Measurements from ENCODE around the gene LIPF.
"Not testable (repeated sequence)": the region's sequence is repeated elsewhere in the genome, so short reads cannot be mapped to it uniquely, and the experiment has no call there.

LIPF gene

GRCh38 chr10:88661018-88661417 lies 3.2 kb upstream of the LIPF start:
- Histone ChIP-seq H3K27ac (ENCODE audit: low read depth, low read length) (no peak overlapping the region), H3K9me2 (replicated peaks; ENCODE audit: insufficient read depth, low read length) (no peaks in the 10 kb centered on the region), H3K79me2 (ENCODE audit: insufficient read depth, low read length) (no peaks in the 10 kb centered on the region), H2AFZ (ENCODE audit: low read depth, low read length, severe bottlenecking) (no peak overlapping the region), H3K9ac (ENCODE audit: low read length) (no peak overlapping the region), H3K9me3 (ENCODE audit: insufficient read depth, low read length) (no peaks in the 10 kb centered on the region), H3K36me3 (ENCODE audit: low read length) (no peaks in the 10 kb centered on the region), H3K27me3 (ENCODE audit: low read length) (no peaks in the 10 kb centered on the region), H3K4me3 (ENCODE audit: insufficient read depth, low read length, poor library complexity, severe bottlenecking) (no peak overlapping the region), H3F3A (ENCODE audit: insufficient read depth) (no peaks in the 10 kb centered on the region), H3K4me2 (ENCODE audit: low read depth, low read length, poor library complexity, severe bottlenecking) (no peak overlapping the region), H4K20me1 (ENCODE audit: low read depth, low read length) (no peaks in the 10 kb centered on the region)
- TF ChIP-seq EZH2phosphoT487 (conservative IDR thresholded peaks at IDR 0.05; ENCODE audit: low read length) (no peak), CTCF (IDR thresholded peaks at IDR 0.05; ENCODE audit: insufficient read depth, low read length, poor library complexity, severe bottlenecking) (no peak)

- TF ChIP-seq EZH2phosphoT487 (conservative IDR thresholded peaks at IDR 0.05; ENCODE audit: low read length) = no peak
- Histone ChIP-seq H2AFZ (ENCODE audit: low read depth, low read length, severe bottlenecking) (no peak overlapping the region), H4K20me1 (ENCODE audit: low read depth, low read length) (no peaks in the 10 kb centered on the region), H3K9me3 (ENCODE audit: insufficient read depth, low read length) (no peaks in the 10 kb centered on the region), H3K4me3 (ENCODE audit: insufficient read depth, low read length, poor library complexity, severe bottlenecking) (no peak overlapping the region), H3F3A (ENCODE audit: insufficient read depth) (no peaks in the 10 kb centered on the region), H3K4me2 (ENCODE audit: low read depth, low read length, poor library complexity, severe bottlenecking) (no peak overlapping the region), H3K9me2 (replicated peaks; ENCODE audit: insufficient read depth, low read length) (no peaks in the 10 kb centered on the region), H3K27ac (ENCODE audit: low read depth, low read length) (no peak overlapping the region), H3K9ac (ENCODE audit: low read length) (no peak overlapping the region), H3K27me3 (ENCODE audit: low read length) (no peaks in the 10 kb centered on the region), H3K36me3 (ENCODE audit: low read length) (no peaks in the 10 kb centered on the region), H3K79me2 (ENCODE audit: insufficient read depth, low read length) (no peaks in the 10 kb centered on the region)
Observed at GRCh38 chr10:88661577-88661976, 2.7 kb upstream of the LIPF start.

GRCh38 chr10:88663153-88663552 lies 1.1 kb upstream of the LIPF start:
- not testable (repeated sequence) for H3K4me3 ChIP-seq (ENCODE audit: insufficient read depth, low read length, poor library complexity, severe bottlenecking); H3K9me3 ChIP-seq (ENCODE audit: insufficient read depth, low read length); H3K4me2 ChIP-seq (ENCODE audit: low read depth, low read length, poor library complexity, severe bottlenecking); H3K9ac ChIP-seq (ENCODE audit: low read length); H3K27me3 ChIP-seq (ENCODE audit: low read length); H3F3A ChIP-seq (ENCODE audit: insufficient read depth); H3K9me2 ChIP-seq (replicated peaks; ENCODE audit: insufficient read depth, low read length); H2AFZ ChIP-seq (ENCODE audit: low read depth, low read length, severe bottlenecking); H3K36me3 ChIP-seq (ENCODE audit: low read length); H3K27ac ChIP-seq (ENCODE audit: low read depth, low read length); H3K79me2 ChIP-seq (ENCODE audit: insufficient read depth, low read length); H4K20me1 ChIP-seq (ENCODE audit: low read depth, low read length)

GRCh38 chr10:88668465-88668864 lies 4.2 kb downstream of the LIPF start:
- TF ChIP-seq CTCF (IDR thresholded peaks at IDR 0.05; ENCODE audit: insufficient read depth, low read length, poor library complexity, severe bottlenecking) = no peak
- TF ChIP-seq EZH2phosphoT487 (conservative IDR thresholded peaks at IDR 0.05; ENCODE audit: low read length) = no peak
- no peaks in the 10 kb centered on the region for H3F3A ChIP-seq (ENCODE audit: insufficient read depth)
- no peaks in the 10 kb centered on the region for H3K9me2 ChIP-seq (replicated peaks; ENCODE audit: insufficient read depth, low read length)
- 0 out of 2 replicates have a peak, but pooled peaks cover 2% of the 10 kb centered on the region for H3K27me3 ChIP-seq (ENCODE audit: low read length)
- no peaks in the 10 kb centered on the region for H4K20me1 ChIP-seq (ENCODE audit: low read depth, low read length)
- no peak overlapping the region for H2AFZ ChIP-seq (ENCODE audit: low read depth, low read length, severe bottlenecking)
- no peaks in the 10 kb centered on the region for H3K36me3 ChIP-seq (ENCODE audit: low read length)
- H3K4me3 ChIP-seq (ENCODE audit: insufficient read depth, low read length, poor library complexity, severe bottlenecking) = no peak overlapping the region
- no peaks in the 10 kb centered on the region for H3K9me3 ChIP-seq (ENCODE audit: insufficient read depth, low read length)
- H3K4me2 ChIP-seq (ENCODE audit: low read depth, low read length, poor library complexity, severe bottlenecking) = no peak overlapping the region
- H3K27ac ChIP-seq (ENCODE audit: low read depth, low read length) = no peak overlapping the region
- H3K79me2 ChIP-seq (ENCODE audit: insufficient read depth, low read length) = no peaks in the 10 kb centered on the region
- no peak overlapping the region for H3K9ac ChIP-seq (ENCODE audit: low read length)
